Keratinocyte (primary cell): ENCODE data around the gene TMBIM1. TPM values are rescaled to one million over a fixed set of nuclear protein-coding genes. Genes with fewer than 3 reads are reported as not detected.

ENCODE experiments used
- DNase-seq: peaks from one replicate; pipeline ENCODE4 v3.0.0-alpha.2; 2011; ENCODE audit warnings: low read depth, missing footprints, low spot score
- FAIRE-seq: peaks from 2 replicates; lab custom pipeline; 2011; peaks lifted over from hg19 to GRCh38; lab: Jason Lieb, UNC
- H2AFZ ChIP-seq: 2 replicates; pipeline ENCODE4 v1.6.0; 2012; ENCODE audit warnings: low read length, control low read depth, inconsistent platforms; ENCODE audit not compliant: control insufficient read depth
- H3K27ac ChIP-seq: 2 replicates; pipeline ENCODE4 v1.5.1; 2011; ENCODE audit warnings: low read length; ENCODE audit not compliant: control insufficient read depth, insufficient read depth
- H3K27me3 ChIP-seq: 3 replicates; pipeline ENCODE4 v1.6.0; 2011; ENCODE audit warnings: low read length; ENCODE audit not compliant: control insufficient read depth, insufficient read depth; ENCODE audit errors: extremely low read depth
- H3K36me3 ChIP-seq, 2 experiments: 2 replicates in 1 of 2; 3 replicates in 1 of 2; pipeline ENCODE4 v1.5.1; 2011; ENCODE audit warnings: low read length in 2 of 2, mild to moderate bottlenecking in 1 of 2; ENCODE audit not compliant: control insufficient read depth in 2 of 2, insufficient read depth in 2 of 2; ENCODE audit errors: extremely low read depth in 1 of 2
- H3K4me1 ChIP-seq: 3 replicates; pipeline ENCODE4 v1.5.1; 2011; ENCODE audit warnings: low read length; ENCODE audit not compliant: control insufficient read depth, insufficient read depth; ENCODE audit errors: extremely low read depth
- H3K4me2 ChIP-seq: 3 replicates; pipeline ENCODE4 v1.6.0; 2011; ENCODE audit warnings: low read depth, low read length; ENCODE audit not compliant: control insufficient read depth, insufficient read depth; ENCODE audit errors: extremely low read depth
- H3K4me3 ChIP-seq, 3 experiments: fragments of 200-600 bp in 1 of 3; sonication (generic) in 1 of 3; 2 replicates in 2 of 3; 3 replicates in 1 of 3; pipeline ENCODE4 v1.5.1; 2011 to 2016; ENCODE audit warnings: low read length in 3 of 3, mild to moderate bottlenecking in 3 of 3, control low read depth in 2 of 3, inconsistent platforms in 1 of 3, low read depth in 1 of 3, mixed read lengths in 1 of 3, mixed run types in 1 of 3, moderate library complexity in 1 of 3; ENCODE audit not compliant: control insufficient read depth in 2 of 3, insufficient read depth in 2 of 3; ENCODE audit errors: extremely low read depth in 1 of 3
- H3K79me2 ChIP-seq: 2 replicates; pipeline ENCODE4 v1.6.0; 2012; ENCODE audit warnings: low read length; ENCODE audit not compliant: control insufficient read depth, insufficient read depth
- H3K9ac ChIP-seq: 3 replicates; pipeline ENCODE4 v1.6.0; 2011; ENCODE audit warnings: low read length; ENCODE audit not compliant: control insufficient read depth, insufficient read depth; ENCODE audit errors: extremely low read depth
- H3K9me1 ChIP-seq: 3 replicates; pipeline ENCODE4 v1.6.0; 2011; ENCODE audit warnings: low read length; ENCODE audit not compliant: control insufficient read depth, insufficient read depth; ENCODE audit errors: extremely low read depth
- H3K9me3 ChIP-seq: 2 replicates; pipeline ENCODE4 v1.5.1; 2012; ENCODE audit warnings: low read depth, low read length; ENCODE audit not compliant: control insufficient read depth
- H4K20me1 ChIP-seq: 3 replicates; pipeline ENCODE4 v1.6.0; 2011; ENCODE audit warnings: low read length; ENCODE audit not compliant: control insufficient read depth, insufficient read depth; ENCODE audit errors: extremely low read depth
- CTCF ChIP-seq, 3 experiments: IDR thresholded peaks in 1 of 3; conservative IDR thresholded peaks in 1 of 3; optimal IDR thresholded peaks in 1 of 3; 2 replicates in 2 of 3; 3 replicates in 1 of 3; pipeline versions ENCODE3 to v1.5.1; 2011; ENCODE audit warnings: low read length in 3 of 3, mild to moderate bottlenecking in 3 of 3, moderate library complexity in 2 of 3, control low read depth in 1 of 3, inconsistent platforms in 1 of 3; ENCODE audit not compliant: insufficient read depth in 2 of 3; ENCODE audit errors: extremely low read depth in 1 of 3
- EZH2 ChIP-seq: IDR thresholded peaks from one replicate; pipeline ENCODE4 v1.6.1; 2012; ENCODE audit warnings: inconsistent platforms, mild to moderate bottlenecking, low read length, moderate library complexity
- dilution Hi-C: fragments of 300-500 bp; cut with MboI; formaldehyde crosslinking; loops from one replicate; pipeline ENCODE4 v1.7.0; 2020; ENCODE audit warnings: low sequenced_read_pairs; ENCODE audit not compliant: extremely low pct_ligation_motif_present
- polyA plus RNA-seq, 5 experiments: library from polyadenylated mRNA; depleted of rRNA in 3 of 5; stranded (reverse) in 3 of 5; stranded (forward) in 1 of 5; unstranded in 1 of 5; fragments of >200 nt; gene quantifications; 1 replicate in 1 of 5; 2 replicates in 3 of 5; 3 replicates in 1 of 5; pipeline versions ENCODE4 v1.2.1 to v1.2.3, GENCODE V29; 2011 to 2012; ENCODE audit warnings: missing spikeins in 2 of 5, low read depth in 1 of 5, low replicate concordance in 1 of 5

TMBIM1 gene
- polyA plus RNA-seq, 1 donor (not counting 4 experiments of a cell fraction or from before 2014, with no cell fraction given) = 609 TPM

- Histone ChIP-seq H3K9me1 (no peaks in the 10 kb centered on the region), H3K79me2 (peaks cover 28% of the 10 kb centered on the region), H2AFZ (peak overlapping the region; percentile 61), H3K4me1 (peaks cover 78% of the 10 kb centered on the region), H3K27me3 (no peaks in the 10 kb centered on the region), H3K4me2 (peak overlapping the region; percentile 86), H3K9ac (peak overlapping the region; percentile 65), H3K36me3 (peaks cover 0 to 4% of the 10 kb centered on the region in 2 experiments), H3K4me3 (peak overlapping the region in 1 of 3 experiments; percentile 45), H3K27ac (peak overlapping the region; percentile 85), H3K9me3 (no peaks in the 10 kb centered on the region), H4K20me1 (peaks cover 3% of the 10 kb centered on the region)
- DNase-seq (no peak), FAIRE-seq (no peak)
- TF ChIP-seq EZH2 (no peak), CTCF (optimal IDR thresholded peaks at IDR 0.05 in 1 of 3, IDR thresholded peaks at IDR 0.05 in 1 of 3, conservative IDR thresholded peaks at IDR 0.05 in 1 of 3; ENCODE audit: extremely low read depth in 1 of 3, insufficient read depth in 2 of 3, low read length in 3 of 3) (no peak)
- dilution Hi-C loops = no loop called here
Observed at GRCh38 chr2:218294430-218295022, 2.2 kb upstream of the TMBIM1 start.

GRCh38 chr2:218293715-218294429, 1.6 kb upstream of the TMBIM1 start:
- Histone ChIP-seq H3K4me2 (peak overlapping the region; percentile 86), H2AFZ (no peak overlapping the region), H3K9ac (peak overlapping the region; percentile 65), H3K27ac (peak overlapping the region; percentile 85), H3K36me3 (peaks cover 0 to 4% of the 10 kb centered on the region in 2 experiments), H4K20me1 (peaks cover 3% of the 10 kb centered on the region), H3K9me3 (no peaks in the 10 kb centered on the region), H3K4me3 (no peak overlapping the region), H3K27me3 (no peaks in the 10 kb centered on the region), H3K9me1 (no peaks in the 10 kb centered on the region), H3K79me2 (peaks cover 33% of the 10 kb centered on the region), H3K4me1 (peaks cover 79% of the 10 kb centered on the region)
- dilution Hi-C loops = no loop called here
- DNase-seq = no peak
- TF ChIP-seq EZH2 = no peak
- TF ChIP-seq CTCF (optimal IDR thresholded peaks at IDR 0.05 in 1 of 3, IDR thresholded peaks at IDR 0.05 in 1 of 3, conservative IDR thresholded peaks at IDR 0.05 in 1 of 3; ENCODE audit: extremely low read depth in 1 of 3, insufficient read depth in 2 of 3, low read length in 3 of 3) = peak in 1 of 3 experiments; percentile 9
- peak; percentile 46 for FAIRE-seq
